ENCODE results near the gene C3.

The C3 gene

DNA sequence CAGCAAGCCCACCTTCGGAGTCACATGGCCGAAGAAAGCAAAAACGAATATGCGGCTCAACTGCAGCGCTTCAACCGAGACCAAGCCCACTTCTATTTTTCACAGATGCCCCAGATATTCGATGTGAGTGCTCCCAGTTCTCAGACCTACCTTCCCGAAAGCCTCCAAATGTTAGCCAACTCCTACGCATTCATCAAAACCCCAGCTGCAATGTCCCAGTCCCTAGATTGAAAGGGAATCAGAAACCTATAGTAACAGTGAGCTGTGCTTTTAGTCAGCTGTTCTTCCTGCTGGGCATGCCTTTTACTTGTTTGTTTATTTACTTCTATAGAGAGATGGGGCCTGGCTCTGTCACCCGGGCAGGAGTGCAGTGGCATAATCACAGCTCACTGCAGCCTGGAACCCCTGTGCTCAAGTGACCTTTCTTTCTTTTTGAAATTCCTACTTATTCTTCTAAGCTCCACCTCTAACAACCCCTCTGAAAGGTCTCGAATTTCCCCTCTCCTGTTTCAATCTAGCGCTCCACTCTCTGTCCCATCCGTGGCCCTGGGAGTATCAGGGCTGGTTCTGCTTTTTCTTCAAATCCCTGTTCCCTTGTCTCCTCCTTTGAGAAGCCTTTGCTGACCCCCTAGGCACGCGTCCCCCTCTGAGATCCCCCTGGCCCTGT is 23.4 kb upstream of the C3 start:
- Histone ChIP-seq H3K4me1 (ENCODE audit: insufficient read depth, low read length, poor library complexity, severe bottlenecking) (peaks cover 17% of the 10 kb centered on the region), H3K36me3 (ENCODE audit: insufficient read depth, low read length) (no peaks in the 10 kb centered on the region), H4K20me1 (ENCODE audit: insufficient read depth, low read length, poor library complexity, severe bottlenecking) (no peaks in the 10 kb centered on the region), H3K4me3 (ENCODE audit: low read length, poor library complexity, severe bottlenecking) (no peak overlapping the region), H3F3A (ENCODE audit: low read depth) (no peaks in the 10 kb centered on the region), H3K9me3 (ENCODE audit: insufficient read depth, low read depth, low read length) (no peaks in the 10 kb centered on the region), H3K27me3 (ENCODE audit: insufficient read depth, low read length, poor library complexity, severe bottlenecking) (no peaks in the 10 kb centered on the region), H3K79me2 (ENCODE audit: insufficient read depth, low read length) (no peaks in the 10 kb centered on the region), H2AFZ (ENCODE audit: low read length) (no peak overlapping the region), H3K9ac (ENCODE audit: low read depth, low read length, poor library complexity, severe bottlenecking) (no peak overlapping the region), H3K4me2 (ENCODE audit: low read depth, low read length, poor library complexity, severe bottlenecking) (no peak overlapping the region), H3K9me2 (replicated peaks; ENCODE audit: low read depth, low read length) (no peaks in the 10 kb centered on the region)
- no peak for TF ChIP-seq EZH2phosphoT487 (IDR thresholded peaks at IDR 0.05; ENCODE audit: borderline replicate concordance)
- TF ChIP-seq, protein P1, sequence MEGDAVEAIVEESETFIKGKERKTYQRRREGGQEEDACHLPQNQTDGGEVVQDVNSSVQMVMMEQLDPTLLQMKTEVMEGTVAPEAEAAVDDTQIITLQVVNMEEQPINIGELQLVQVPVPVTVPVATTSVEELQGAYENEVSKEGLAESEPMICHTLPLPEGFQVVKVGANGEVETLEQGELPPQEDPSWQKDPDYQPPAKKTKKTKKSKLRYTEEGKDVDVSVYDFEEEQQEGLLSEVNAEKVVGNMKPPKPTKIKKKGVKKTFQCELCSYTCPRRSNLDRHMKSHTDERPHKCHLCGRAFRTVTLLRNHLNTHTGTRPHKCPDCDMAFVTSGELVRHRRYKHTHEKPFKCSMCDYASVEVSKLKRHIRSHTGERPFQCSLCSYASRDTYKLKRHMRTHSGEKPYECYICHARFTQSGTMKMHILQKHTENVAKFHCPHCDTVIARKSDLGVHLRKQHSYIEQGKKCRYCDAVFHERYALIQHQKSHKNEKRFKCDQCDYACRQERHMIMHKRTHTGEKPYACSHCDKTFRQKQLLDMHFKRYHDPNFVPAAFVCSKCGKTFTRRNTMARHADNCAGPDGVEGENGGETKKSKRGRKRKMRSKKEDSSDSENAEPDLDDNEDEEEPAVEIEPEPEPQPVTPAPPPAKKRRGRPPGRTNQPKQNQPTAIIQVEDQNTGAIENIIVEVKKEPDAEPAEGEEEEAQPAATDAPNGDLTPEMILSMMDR (conservative IDR thresholded peaks at IDR 0.05; ENCODE audit: low read length): no peak

DNA sequence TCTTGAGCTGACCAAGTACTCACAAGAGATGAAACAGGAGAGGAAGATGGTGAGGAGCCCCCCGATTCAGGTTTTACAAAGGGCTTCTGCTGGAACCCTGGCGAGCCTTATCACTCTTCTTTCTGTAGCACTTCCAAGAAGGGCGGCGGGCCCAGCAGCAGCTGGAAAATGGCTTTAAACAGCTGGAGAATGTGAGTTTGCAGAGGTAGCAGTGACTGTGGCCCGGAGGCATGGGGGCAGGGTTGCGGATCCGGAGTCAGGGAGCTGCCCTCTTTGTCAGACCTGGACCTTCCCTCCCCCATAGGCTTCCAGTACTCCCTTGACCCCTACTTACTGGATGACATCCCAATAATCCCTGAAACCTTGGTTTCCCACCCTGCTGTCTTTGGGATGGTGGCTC is 22.6 kb upstream of the C3 start:
- Histone ChIP-seq H3K27me3 (ENCODE audit: insufficient read depth, low read length, poor library complexity, severe bottlenecking) (no peaks in the 10 kb centered on the region), H3K4me3 (ENCODE audit: low read length, poor library complexity, severe bottlenecking) (no peak overlapping the region), H2AFZ (ENCODE audit: low read length) (no peak overlapping the region), H3K79me2 (ENCODE audit: insufficient read depth, low read length) (no peaks in the 10 kb centered on the region), H3K4me1 (ENCODE audit: insufficient read depth, low read length, poor library complexity, severe bottlenecking) (peaks cover 25% of the 10 kb centered on the region), H3K9me3 (ENCODE audit: insufficient read depth, low read depth, low read length) (no peaks in the 10 kb centered on the region), H4K20me1 (ENCODE audit: insufficient read depth, low read length, poor library complexity, severe bottlenecking) (no peaks in the 10 kb centered on the region), H3K4me2 (ENCODE audit: low read depth, low read length, poor library complexity, severe bottlenecking) (no peak overlapping the region), H3K9me2 (replicated peaks; ENCODE audit: low read depth, low read length) (no peaks in the 10 kb centered on the region), H3K36me3 (ENCODE audit: insufficient read depth, low read length) (no peaks in the 10 kb centered on the region), H3K9ac (ENCODE audit: low read depth, low read length, poor library complexity, severe bottlenecking) (no peak overlapping the region), H3F3A (ENCODE audit: low read depth) (no peaks in the 10 kb centered on the region)
- no peak for TF ChIP-seq EZH2phosphoT487 (IDR thresholded peaks at IDR 0.05; ENCODE audit: borderline replicate concordance)
- TF ChIP-seq, protein P1 (conservative IDR thresholded peaks at IDR 0.05; ENCODE audit: low read length): no peak

DNA sequence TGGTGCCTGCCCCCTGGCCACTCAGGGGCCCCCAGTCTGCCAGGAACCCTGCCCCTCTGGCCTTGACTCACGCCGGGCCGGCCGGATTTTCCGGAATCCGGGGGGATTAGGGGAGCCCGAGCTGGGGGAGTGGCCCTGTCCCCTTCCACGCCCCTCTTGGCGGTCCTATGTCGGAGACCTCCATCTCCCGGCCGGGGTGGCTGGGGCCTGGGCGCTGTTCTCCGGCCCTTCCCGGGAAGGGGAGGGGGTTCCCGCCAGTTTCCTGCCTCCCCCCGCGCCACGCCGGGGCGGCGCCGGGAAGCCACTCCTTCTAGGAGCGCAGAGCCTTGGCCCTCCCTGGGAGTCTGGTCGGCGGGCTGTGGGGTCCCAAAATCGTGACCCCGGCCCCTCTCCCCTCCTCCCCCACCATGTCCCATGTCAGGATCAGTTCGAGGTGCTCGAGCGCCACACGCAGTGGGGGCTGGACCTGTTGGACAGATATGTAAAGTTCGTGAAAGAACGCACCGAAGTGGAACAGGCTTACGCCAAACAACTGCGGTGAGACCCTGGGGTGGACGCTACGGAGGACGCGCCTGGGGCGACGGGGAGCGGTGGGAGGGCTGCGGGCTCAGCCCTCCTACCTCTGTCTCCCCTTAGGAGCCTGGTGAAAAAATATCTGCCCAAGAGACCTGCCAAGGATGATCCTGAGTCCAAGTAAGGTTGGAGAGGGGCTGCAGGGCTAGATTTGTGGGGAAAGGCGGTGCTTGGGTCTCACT is 20.3 kb upstream of the C3 start:
- peak overlapping the region; percentile 72 for H3K9ac ChIP-seq (ENCODE audit: low read depth, low read length, poor library complexity, severe bottlenecking)
- H2AFZ ChIP-seq (ENCODE audit: low read length): peak overlapping the region; percentile 83
- H3K79me2 ChIP-seq (ENCODE audit: insufficient read depth, low read length): peaks cover 6% of the 10 kb centered on the region; the same call in 1 of the 2 replicates

More for the DNA sequence above, 20.3 kb upstream of the C3 start:
- peaks cover 32% of the 10 kb centered on the region for H3K4me1 ChIP-seq (ENCODE audit: insufficient read depth, low read length, poor library complexity, severe bottlenecking)
- H3K36me3 ChIP-seq (ENCODE audit: insufficient read depth, low read length): no peaks in the 10 kb centered on the region
- H3K27me3 ChIP-seq (ENCODE audit: insufficient read depth, low read length, poor library complexity, severe bottlenecking): no peaks in the 10 kb centered on the region
- no peaks in the 10 kb centered on the region for H3F3A ChIP-seq (ENCODE audit: low read depth)
- no peaks in the 10 kb centered on the region for H3K9me2 ChIP-seq (replicated peaks; ENCODE audit: low read depth, low read length)
- peak overlapping the region; percentile 79 for H3K4me3 ChIP-seq (ENCODE audit: low read length, poor library complexity, severe bottlenecking)
- no peaks in the 10 kb centered on the region for H3K9me3 ChIP-seq (ENCODE audit: insufficient read depth, low read depth, low read length)
- TF ChIP-seq, protein P1 (conservative IDR thresholded peaks at IDR 0.05; ENCODE audit: low read length): no peak
- TF ChIP-seq EZH2phosphoT487 (IDR thresholded peaks at IDR 0.05; ENCODE audit: borderline replicate concordance): no peak
- H3K4me2 ChIP-seq (ENCODE audit: low read depth, low read length, poor library complexity, severe bottlenecking): peak overlapping the region; percentile 91
- peaks cover 7% of the 10 kb centered on the region for H4K20me1 ChIP-seq (ENCODE audit: insufficient read depth, low read length, poor library complexity, severe bottlenecking)

All from Loucy (cell line).